Measurements from ENCODE around the gene TMEM175.

DNA sequence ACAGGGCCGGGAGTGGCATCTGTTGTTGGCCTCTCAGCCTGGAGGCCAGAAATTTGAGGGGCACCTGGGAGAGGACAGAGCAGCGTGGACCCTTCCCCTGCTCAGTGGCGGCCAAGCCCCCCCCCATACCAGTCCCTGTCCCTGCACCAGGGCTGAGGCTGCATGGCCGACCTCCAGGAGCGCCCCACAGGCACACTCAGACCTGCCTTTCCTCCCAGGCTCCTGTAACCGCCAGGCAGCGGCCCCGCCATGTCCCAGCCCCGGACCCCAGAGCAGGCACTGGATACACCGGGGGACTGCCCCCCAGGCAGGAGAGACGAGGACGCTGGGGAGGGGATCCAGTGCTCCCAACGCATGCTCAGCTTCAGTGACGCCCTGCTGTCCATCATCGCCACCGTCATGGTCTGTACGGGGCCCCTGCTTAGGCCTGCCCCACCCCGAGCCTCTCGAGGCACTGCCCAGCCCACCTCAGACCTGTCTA is 15.3 kb downstream of the TMEM175 start:
- TF ChIP-seq ZNF530 (tag by site-specific recombination; IDR thresholded peaks at IDR 0.05; ENCODE audit: low read depth): no peak
- no peak for TF ChIP-seq ZNF121 (tag by site-specific recombination; IDR thresholded peaks at IDR 0.05)
- TF ChIP-seq, protein P1, sequence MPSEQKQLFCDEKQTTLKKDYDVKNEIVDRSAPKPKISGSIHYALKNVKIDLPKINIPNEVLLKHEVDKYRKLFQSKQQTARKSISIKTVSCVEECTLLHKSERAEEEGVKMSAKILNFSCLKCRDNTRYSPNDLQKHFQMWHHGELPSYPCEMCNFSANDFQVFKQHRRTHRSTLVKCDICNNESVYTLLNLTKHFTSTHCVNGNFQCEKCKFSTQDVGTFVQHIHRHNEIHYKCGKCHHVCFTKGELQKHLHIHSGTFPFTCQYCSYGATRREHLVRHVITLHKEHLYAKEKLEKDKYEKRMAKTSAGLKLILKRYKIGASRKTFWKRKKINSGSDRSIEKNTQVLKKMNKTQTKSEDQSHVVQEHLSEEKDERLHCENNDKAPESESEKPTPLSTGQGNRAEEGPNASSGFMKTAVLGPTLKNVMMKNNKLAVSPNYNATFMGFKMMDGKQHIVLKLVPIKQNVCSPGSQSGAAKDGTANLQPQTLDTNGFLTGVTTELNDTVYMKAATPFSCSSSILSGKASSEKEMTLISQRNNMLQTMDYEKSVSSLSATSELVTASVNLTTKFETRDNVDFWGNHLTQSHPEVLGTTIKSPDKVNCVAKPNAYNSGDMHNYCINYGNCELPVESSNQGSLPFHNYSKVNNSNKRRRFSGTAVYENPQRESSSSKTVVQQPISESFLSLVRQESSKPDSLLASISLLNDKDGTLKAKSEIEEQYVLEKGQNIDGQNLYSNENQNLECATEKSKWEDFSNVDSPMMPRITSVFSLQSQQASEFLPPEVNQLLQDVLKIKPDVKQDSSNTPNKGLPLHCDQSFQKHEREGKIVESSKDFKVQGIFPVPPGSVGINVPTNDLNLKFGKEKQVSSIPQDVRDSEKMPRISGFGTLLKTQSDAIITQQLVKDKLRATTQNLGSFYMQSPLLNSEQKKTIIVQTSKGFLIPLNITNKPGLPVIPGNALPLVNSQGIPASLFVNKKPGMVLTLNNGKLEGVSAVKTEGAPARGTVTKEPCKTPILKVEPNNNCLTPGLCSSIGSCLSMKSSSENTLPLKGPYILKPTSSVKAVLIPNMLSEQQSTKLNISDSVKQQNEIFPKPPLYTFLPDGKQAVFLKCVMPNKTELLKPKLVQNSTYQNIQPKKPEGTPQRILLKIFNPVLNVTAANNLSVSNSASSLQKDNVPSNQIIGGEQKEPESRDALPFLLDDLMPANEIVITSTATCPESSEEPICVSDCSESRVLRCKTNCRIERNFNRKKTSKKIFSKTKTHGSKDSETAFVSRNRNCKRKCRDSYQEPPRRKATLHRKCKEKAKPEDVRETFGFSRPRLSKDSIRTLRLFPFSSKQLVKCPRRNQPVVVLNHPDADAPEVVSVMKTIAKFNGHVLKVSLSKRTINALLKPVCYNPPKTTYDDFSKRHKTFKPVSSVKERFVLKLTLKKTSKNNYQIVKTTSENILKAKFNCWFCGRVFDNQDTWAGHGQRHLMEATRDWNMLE (tag by site-specific recombination; conservative IDR thresholded peaks at IDR 0.05; ENCODE audit: low read depth): no peak
- TF ChIP-seq, protein P2, sequence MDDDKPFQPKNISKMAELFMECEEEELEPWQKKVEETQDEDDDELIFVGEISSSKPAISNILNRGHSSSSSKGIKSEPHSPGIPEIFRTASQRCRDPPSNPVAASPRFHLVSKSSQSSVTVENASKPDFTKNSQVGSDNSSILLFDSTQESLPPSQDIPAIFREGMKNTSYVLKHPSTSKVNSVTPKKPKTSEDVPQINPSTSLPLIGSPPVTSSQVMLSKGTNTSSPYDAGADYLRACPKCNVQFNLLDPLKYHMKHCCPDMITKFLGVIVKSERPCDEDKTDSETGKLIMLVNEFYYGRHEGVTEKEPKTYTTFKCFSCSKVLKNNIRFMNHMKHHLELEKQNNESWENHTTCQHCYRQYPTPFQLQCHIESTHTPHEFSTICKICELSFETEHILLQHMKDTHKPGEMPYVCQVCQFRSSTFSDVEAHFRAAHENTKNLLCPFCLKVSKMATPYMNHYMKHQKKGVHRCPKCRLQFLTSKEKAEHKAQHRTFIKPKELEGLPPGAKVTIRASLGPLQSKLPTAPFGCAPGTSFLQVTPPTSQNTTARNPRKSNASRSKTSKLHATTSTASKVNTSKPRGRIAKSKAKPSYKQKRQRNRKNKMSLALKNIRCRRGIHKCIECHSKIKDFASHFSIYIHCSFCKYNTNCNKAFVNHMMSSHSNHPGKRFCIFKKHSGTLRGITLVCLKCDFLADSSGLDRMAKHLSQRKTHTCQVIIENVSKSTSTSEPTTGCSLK (tag by site-specific recombination; IDR thresholded peaks at IDR 0.05): no peak
- TF ChIP-seq, protein P3, sequence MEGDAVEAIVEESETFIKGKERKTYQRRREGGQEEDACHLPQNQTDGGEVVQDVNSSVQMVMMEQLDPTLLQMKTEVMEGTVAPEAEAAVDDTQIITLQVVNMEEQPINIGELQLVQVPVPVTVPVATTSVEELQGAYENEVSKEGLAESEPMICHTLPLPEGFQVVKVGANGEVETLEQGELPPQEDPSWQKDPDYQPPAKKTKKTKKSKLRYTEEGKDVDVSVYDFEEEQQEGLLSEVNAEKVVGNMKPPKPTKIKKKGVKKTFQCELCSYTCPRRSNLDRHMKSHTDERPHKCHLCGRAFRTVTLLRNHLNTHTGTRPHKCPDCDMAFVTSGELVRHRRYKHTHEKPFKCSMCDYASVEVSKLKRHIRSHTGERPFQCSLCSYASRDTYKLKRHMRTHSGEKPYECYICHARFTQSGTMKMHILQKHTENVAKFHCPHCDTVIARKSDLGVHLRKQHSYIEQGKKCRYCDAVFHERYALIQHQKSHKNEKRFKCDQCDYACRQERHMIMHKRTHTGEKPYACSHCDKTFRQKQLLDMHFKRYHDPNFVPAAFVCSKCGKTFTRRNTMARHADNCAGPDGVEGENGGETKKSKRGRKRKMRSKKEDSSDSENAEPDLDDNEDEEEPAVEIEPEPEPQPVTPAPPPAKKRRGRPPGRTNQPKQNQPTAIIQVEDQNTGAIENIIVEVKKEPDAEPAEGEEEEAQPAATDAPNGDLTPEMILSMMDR (tag by site-specific recombination; IDR thresholded peaks at IDR 0.05): no peak
- no peak for TF ChIP-seq ZNF837 (tag by site-specific recombination; IDR thresholded peaks at IDR 0.05)
- TF ChIP-seq HOXC10 (CRISPR knock-in tag; IDR thresholded peaks at IDR 0.05): no peak
- TF ChIP-seq ZNF184 (tag by site-specific recombination; IDR thresholded peaks at IDR 0.05): no peak
- no peak for TF ChIP-seq ZNF221 (tag by site-specific recombination; IDR thresholded peaks at IDR 0.05; ENCODE audit: borderline replicate concordance)
- no peak for TF ChIP-seq OSR2 (tag by site-specific recombination; IDR thresholded peaks at IDR 0.05)
- no peak for TF ChIP-seq ZNF23 (tag by site-specific recombination; IDR thresholded peaks at IDR 0.05; ENCODE audit: borderline replicate concordance)

Measured in HEK293 (cell line).